Lung (tissue), 12 donors: ENCODE measurements around the gene UBE2Q1. TPM values are rescaled to one million over a fixed set of nuclear protein-coding genes. Genes with fewer than 3 reads are reported as not detected.

Experiments
- ATAC-seq: fragments of 200-7000 bp; cut with Tn5 transposase; one replicate; pipeline ENCODE4 v1.9.1; 2020; ENCODE audit warnings: moderate number of reproducible peaks; ENCODE audit not compliant: insufficient read depth, low FRiP score
- DNase-seq, 3 donors: peaks; one replicate each; pipeline ENCODE4 v3.0.0-alpha.2; 2013 to 2017
- H3K27ac ChIP-seq, 2 donors: one replicate each; pipeline ENCODE4 v1.5.1; 2013; ENCODE audit warnings: mild to moderate bottlenecking in 2 of 2, moderate library complexity in 2 of 2, control low read depth in 1 of 2, inconsistent platforms in 1 of 2, low read depth in 1 of 2, low read length in 1 of 2
- H3K27me3 ChIP-seq, 3 donors: one replicate each; pipeline ENCODE4 v1.5.1; 2013; ENCODE audit warnings: low read length in 2 of 3; ENCODE audit not compliant: control insufficient read depth in 3 of 3, insufficient read depth in 3 of 3
- H3K36me3 ChIP-seq, 4 donors: one replicate each; pipeline ENCODE4 v1.5.1; 2013; ENCODE audit warnings: low read length in 4 of 4, mild to moderate bottlenecking in 1 of 4, moderate library complexity in 1 of 4; ENCODE audit not compliant: control insufficient read depth in 4 of 4, insufficient read depth in 4 of 4
- H3K4me1 ChIP-seq, 5 donors: one replicate each; pipeline ENCODE4 v1.5.1; 2013; ENCODE audit warnings: low read length in 5 of 5, mild to moderate bottlenecking in 2 of 5, moderate library complexity in 1 of 5; ENCODE audit not compliant: control insufficient read depth in 5 of 5, insufficient read depth in 5 of 5
- H3K4me3 ChIP-seq: one replicate; pipeline ENCODE4 v1.5.1; 2013; ENCODE audit warnings: mild to moderate bottlenecking, control low read depth, moderate library complexity
- H3K9ac ChIP-seq, 2 donors: one replicate each; pipeline ENCODE4 v1.5.1; 2013; ENCODE audit warnings: low read length in 2 of 2, control low read depth in 1 of 2; ENCODE audit not compliant: insufficient read depth in 1 of 2
- H3K9me3 ChIP-seq, 4 donors: one replicate each; pipeline ENCODE4 v1.5.1; 2013; ENCODE audit warnings: low read length in 3 of 4, mild to moderate bottlenecking in 1 of 4, moderate library complexity in 1 of 4; ENCODE audit not compliant: control insufficient read depth in 4 of 4, insufficient read depth in 3 of 4
- CTCF ChIP-seq: IDR thresholded peaks from 2 replicates; pipeline ENCODE4 v1.5.1; 2012; ENCODE audit warnings: mild to moderate bottlenecking; ENCODE audit errors: control extremely low read depth, extremely low read depth
- WGBS, 2 donors: extraction: QIAGEN DNeasy Blood & Tissue Kit; methylation state at CpG; one replicate each; pipeline ENCODE4 v1.1.7; 2013; 5-methylcytosine and 5-hydroxymethylcytosine counted together
- polyA plus RNA-seq, 2 donors: library from polyadenylated mRNA; stranded (reverse); fragments of 200-250 nt; gene quantifications; one replicate each; pipeline ENCODE4 v1.2.1, GENCODE V29; 2013
- total RNA-seq, 2 donors: library from RNA; depleted of rRNA in 1 of 2; stranded (reverse); fragments of >200 nt in 1 of 2; gene quantifications; one replicate each; pipeline ENCODE4 v1.2.1, GENCODE V29; 2014 to 2021
- donor health status: control.
- donor health status: control.
- donor health status: Bipolar disorder and iron deficiency.
- donor health status: healthy.
- donor health status: DM: yes; HTN: yes; CAD: no.

The UBE2Q1 gene
- total and polyA plus RNA-seq, 4 donors = 34.3 to 87.3 (median 43.3) TPM

GRCh38 chr1:154605534-154605933 lies 47.1 kb upstream of the UBE2Q1 start:
- WGBS, 2 donors = 63 to 71% methylated on average over 2 of the region's 2 CpGs
- no peaks in the 10 kb centered on the region for H3K27me3 ChIP-seq
- H3K27ac ChIP-seq = no peak overlapping the region
- no peak for TF ChIP-seq CTCF
- H3K4me3 ChIP-seq = no peak overlapping the region
- DNase-seq = no peak
- no peaks in the 10 kb centered on the region for H3K9me3 ChIP-seq
- no peak overlapping the region for H3K9ac ChIP-seq
- ATAC-seq = no peak
- peaks cover 8 to 20% (median 13%) of the 10 kb centered on the region in 4 donors for H3K36me3 ChIP-seq
- H3K4me1 ChIP-seq = peaks cover 0 to 21% (median 16%) of the 10 kb centered on the region in 5 donors

GRCh38 chr1:154603317-154603716 lies 44.9 kb upstream of the UBE2Q1 start:
- Histone ChIP-seq H3K36me3 (peaks cover 9 to 26% (median 16%) of the 10 kb centered on the region in 4 donors), H3K4me1 (peaks cover 0 to 20% (median 13%) of the 10 kb centered on the region in 5 donors), H3K27ac (no peak overlapping the region), H3K4me3 (no peak overlapping the region), H3K9me3 (no peaks in the 10 kb centered on the region), H3K27me3 (no peaks in the 10 kb centered on the region), H3K9ac (no peak overlapping the region)
- DNase-seq = no peak
- ATAC-seq = no peak
- 58 to 60% methylated on average over 2 of the region's 2 CpGs for WGBS, 2 donors
- no peak for TF ChIP-seq CTCF

- Histone ChIP-seq H3K9ac (no peak overlapping the region), H3K27me3 (no peaks in the 10 kb centered on the region), H3K27ac (no peak overlapping the region), H3K36me3 (peaks cover 27 to 53% (median 43%) of the 10 kb centered on the region in 4 donors), H3K4me1 (peaks cover 0 to 16% (median 0%) of the 10 kb centered on the region in 5 donors), H3K9me3 (no peaks in the 10 kb centered on the region), H3K4me3 (no peak overlapping the region)
- 76 to 79% methylated on average over 3 of the region's 3 CpGs for WGBS, 2 donors
- TF ChIP-seq CTCF = no peak
- DNase-seq = no peak
- ATAC-seq = no peak
These were observed 41.2 kb upstream of the UBE2Q1 start for GRCh38 chr1:154599658-154600057.
